K562 (cell line): ENCODE data around the gene GPR35. TPM values are rescaled to one million over a fixed set of nuclear protein-coding genes. Genes with fewer than 3 reads are reported as not detected.

Experiments
- ATAC-seq: fragments of 200-7000 bp; cut with Tn5 transposase; 3 replicates; pipeline ENCODE4 v1.9.1; 2020; ENCODE audit warnings: moderate library complexity
- BruUV-seq: library from RNA; stranded (reverse); fragments of 400-500 nt; replicated peaks from 2 replicates; lab custom pipeline; 2021; lab: Mats Ljungman, UMichigan
- CTCF ChIA-PET: fragments of 300-600 bp; formaldehyde crosslinking; extraction: SDS; loops from one replicate; lab custom pipeline; 2021; ENCODE audit warnings: low intra/inter-chr PET ratio; lab: Yijun Ruan, JAX
- POLR2A ChIA-PET: fragments of 300-600, 350-650 bp; sonication (Branson Sonifier 250); formaldehyde crosslinking; extraction: SDS; loops from one replicate; lab custom pipeline; 2021; ENCODE audit warnings: antibody characterized with exemption, inconsistent platforms; lab: Yijun Ruan, JAX
- DNase-seq, 4 experiments: peaks; one replicate each; pipeline versions ENCODE4 v3.0.0 to v3.0.0-alpha.2; 2011 to 2018; ENCODE audit warnings: low spot score in 3 of 4, mixed read lengths in 3 of 4; ENCODE audit errors: extremely low read depth in 1 of 4
- FAIRE-seq: peaks from 2 replicates; lab custom pipeline; 2011; peaks lifted over from hg19 to GRCh38; lab: Jason Lieb, UNC
- H2AFZ ChIP-seq: 2 replicates; pipeline ENCODE4 v1.6.0; 2011; ENCODE audit warnings: low read depth, low read length, control low read depth, inconsistent platforms
- H3K27ac ChIP-seq: fragments of 200-600 bp; 3 replicates; pipeline ENCODE4 v1.8.0; 2011; ENCODE audit warnings: low read depth, mild to moderate bottlenecking, control low read depth, inconsistent platforms, low read length, moderate library complexity, mixed read lengths; ENCODE audit errors: extremely low read depth
- H3K27me3 ChIP-seq, 2 experiments: fragments of 300-600 bp in 1 of 2; 2 replicates in 1 of 2; 3 replicates in 1 of 2; pipeline versions ENCODE4 v1.6.0 to v1.8.0; 2011; ENCODE audit warnings: inconsistent platforms in 2 of 2, low read length in 2 of 2, mild to moderate bottlenecking in 1 of 2, mixed read lengths in 1 of 2, moderate library complexity in 1 of 2; ENCODE audit not compliant: control insufficient read depth in 2 of 2, insufficient read depth in 2 of 2
- H3K36me3 ChIP-seq: fragments of 300-600 bp; 3 replicates; pipeline ENCODE4 v1.8.0; 2011; ENCODE audit warnings: mild to moderate bottlenecking, low read length, inconsistent platforms; ENCODE audit not compliant: control insufficient read depth, insufficient read depth
- H3K4me1 ChIP-seq, 2 experiments: fragments of 200-600 bp in 1 of 2; replicated peaks in 1 of 2; 2 replicates in 1 of 2; 3 replicates in 1 of 2; pipeline versions ENCODE4 v1.5.1 to v1.8.0; 2011; ENCODE audit warnings: inconsistent platforms in 2 of 2, low read length in 2 of 2, mild to moderate bottlenecking in 1 of 2, mixed read lengths in 1 of 2, moderate library complexity in 1 of 2; ENCODE audit not compliant: control insufficient read depth in 2 of 2, insufficient read depth in 2 of 2
- H3K4me2 ChIP-seq: 2 replicates; pipeline ENCODE4 v1.6.1; 2011; ENCODE audit warnings: low read length, control low read depth, inconsistent platforms, mixed read lengths; ENCODE audit not compliant: insufficient read depth
- H3K4me3 ChIP-seq: fragments of 200-600 bp; sonication (generic), shearing (Covaris generic); 2 replicates; pipeline ENCODE4 v1.5.1; 2016; ENCODE audit warnings: control low read depth, inconsistent platforms
- H3K79me2 ChIP-seq: fragments of 200-600 bp; 3 replicates; pipeline ENCODE4 v1.8.0; 2011; ENCODE audit warnings: low read length, inconsistent platforms; ENCODE audit not compliant: control insufficient read depth, insufficient read depth
- H3K9ac ChIP-seq, 2 experiments: 2 replicates each; pipeline versions ENCODE4 v1.6.0 to v1.6.1; 2011; ENCODE audit warnings: low read depth in 2 of 2, low read length in 2 of 2, control low read depth in 1 of 2, inconsistent platforms in 1 of 2, mild to moderate bottlenecking in 1 of 2, mixed read lengths in 1 of 2; ENCODE audit not compliant: insufficient read depth in 1 of 2
- H3K9me1 ChIP-seq: one replicate; pipeline ENCODE4 v1.6.0; 2011; ENCODE audit warnings: inconsistent platforms, mild to moderate bottlenecking, low read length, moderate library complexity; ENCODE audit not compliant: control insufficient read depth, insufficient read depth
- H3K9me3 ChIP-seq: replicated peaks from 2 replicates; pipeline ENCODE4 v1.5.1; 2011; ENCODE audit warnings: low read depth, low read length, inconsistent platforms; ENCODE audit not compliant: control insufficient read depth, insufficient read depth
- H4K20me1 ChIP-seq: replicated peaks from 2 replicates; pipeline ENCODE4 v1.6.1; 2011; ENCODE audit warnings: low read length, inconsistent platforms, mixed read lengths; ENCODE audit not compliant: control insufficient read depth, insufficient read depth
- DDX20 ChIP-seq: fragments of 450-650 bp; IDR thresholded peaks from 2 replicates; pipeline ENCODE4 v1.6.1; 2016; ENCODE audit warnings: missing genetic modification characterization, low read depth, mild to moderate bottlenecking, missing compliant biosample characterization, moderate library complexity
- ETV6 ChIP-seq, 3 experiments: fragments of 150-350 bp in 1 of 3; sonication (generic) in 1 of 3; formaldehyde crosslinking in 1 of 3; IDR thresholded peaks; 2 replicates each; pipeline versions ENCODE4 v1.6.1 to v1.8.0; 2014 to 2022; ENCODE audit warnings: borderline replicate concordance in 2 of 3, low read depth in 2 of 3, antibody characterized with exemption in 1 of 3, low read length in 1 of 3, mild to moderate bottlenecking in 1 of 3, missing genetic modification reagents in 1 of 3
- FOXP1 ChIP-seq: sonication (generic); formaldehyde crosslinking; IDR thresholded peaks from 2 replicates; pipeline ENCODE4 v1.8.0; 2022; ENCODE audit warnings: mild to moderate bottlenecking, missing genetic modification reagents
- HNRNPLL ChIP-seq: fragments of 200-400 bp; formaldehyde crosslinking; IDR thresholded peaks from 2 replicates; pipeline ENCODE4 v1.6.1; 2017; ENCODE audit warnings: low read length, low read depth, mild to moderate bottlenecking; ENCODE audit not compliant: poor library complexity, severe bottlenecking
- LCOR ChIP-seq: sonication (generic); formaldehyde crosslinking; IDR thresholded peaks from 2 replicates; pipeline ENCODE4 v1.8.0; 2022; ENCODE audit warnings: mild to moderate bottlenecking, missing genetic modification reagents
- RCOR1 ChIP-seq, 2 experiments: IDR thresholded peaks; 2 replicates each; pipeline ENCODE4 v1.6.1; 2012; ENCODE audit warnings: low read depth in 2 of 2, low read length in 2 of 2, borderline replicate concordance in 1 of 2, improper control_type of control experiment in 1 of 2
- SRF ChIP-seq, 2 experiments: fragments of 250-450, 450-650 bp in 1 of 2; sonication (Bioruptor Pico) in 1 of 2; sonication (generic) in 1 of 2; formaldehyde crosslinking; IDR thresholded peaks; 2 replicates each; pipeline versions ENCODE4 v1.5.0 to v1.5.1; 2020 to 2022; ENCODE audit warnings: mild to moderate bottlenecking in 1 of 2, missing genetic modification reagents in 1 of 2
- ZNF174 ChIP-seq: fragments of 250-450 bp; sonication (Bioruptor Pico); IDR thresholded peaks from 2 replicates; pipeline ENCODE4 v1.4.0; 2020; ENCODE audit warnings: mild to moderate bottlenecking
- WGBS: fragments of 100-300 bp; shearing (Covaris generic); methylation state at CpG from one replicate; pipeline ENCODE4 v1.1.6; 2016; ENCODE audit warnings: low coverage, mixed read lengths; ENCODE audit not compliant: insufficient coverage; ENCODE audit errors: missing lambda C conversion rate; 5-methylcytosine and 5-hydroxymethylcytosine counted together
- in situ Hi-C: fragments of 300-500 bp; cut with MboI; formaldehyde crosslinking; loops from 4 replicates; pipeline ENCODE4 v1.15.0; 2018; ENCODE audit warnings: inconsistent platforms, mixed read lengths
- intact Hi-C: fragments of 100-400 bp; cut with micrococcal nuclease; formaldehyde crosslinking; loops from 2 replicates; pipeline ENCODE4 v1.14.2; 2022
- polyA plus RNA-seq, 8 experiments: library from polyadenylated mRNA; depleted of rRNA in 4 of 8; stranded (reverse) in 5 of 8; unstranded in 3 of 8; fragments of >200 nt; fragmentation: Nextera tagmentation in 2 of 8; fragmentation: Illumina TruSeq in 1 of 8; extraction: Ambion mirVana in 2 of 8; extraction: Trizol in 1 of 8; gene quantifications; 2 replicates each; pipeline versions ENCODE4 v1.2.1 to v1.2.3, GENCODE V29; 2011 to 2014; ENCODE audit warnings: inconsistent platforms in 1 of 8, missing spikeins in 1 of 8
- total RNA-seq, 7 experiments: library from RNA; depleted of rRNA in 6 of 7; stranded (reverse); fragments of >200 nt in 6 of 7; fragmentation: Illumina TruSeq in 2 of 7; extraction: Trizol in 2 of 7; gene quantifications; 2 replicates each; pipeline versions ENCODE4 v1.2.1 to v1.2.3, GENCODE V29; 2011 to 2021; ENCODE audit warnings: low replicate concordance in 1 of 7

Gene GPR35
- total and polyA plus RNA-seq, 9 of the 15 experiments (the other 6 are each of a cell fraction or from before 2014, with no cell fraction given), result 0.04 to 0.50 (median 0.29) TPM; not detected in 3

GRCh38 chr2:240601831-240602160 lies 23.5 kb upstream of the GPR35 start:
- ChIA-PET POLR2A (no interaction called here), CTCF (no interaction called here)
- intact Hi-C loops (no loop called here), in situ Hi-C loops (no loop called here)
- DNase-seq, result no peak
- Histone ChIP-seq H3K4me2 (no peak overlapping the region), H3K27me3 (no peaks in the 10 kb centered on the region), H3K4me1 (peaks cover 4 to 29% of the 10 kb centered on the region in 2 experiments; a peak in 3 of 5 replicates), H2AFZ (no peak overlapping the region), H3K4me3 (no peak overlapping the region), H3K79me2 (no peaks in the 10 kb centered on the region), H3K27ac (no peak overlapping the region), H3K9me1 (no peaks in the 10 kb centered on the region), H3K9me3 (no peaks in the 10 kb centered on the region), H3K36me3 (no peaks in the 10 kb centered on the region), H3K9ac (no peak overlapping the region), H4K20me1 (no peaks in the 10 kb centered on the region)
- no peak for TF ChIP-seq LCOR
- TF ChIP-seq ETV6 (IDR thresholded peaks at IDR 0.05; ENCODE audit: borderline replicate concordance in 1 of 2, low read depth in 2 of 2, low read length in 1 of 2), result no peak
- no peak for TF ChIP-seq ETV6 (CRISPR knock-in tag; IDR thresholded peaks at IDR 0.05; ENCODE audit: borderline replicate concordance)
- TF ChIP-seq RCOR1 (IDR thresholded peaks at IDR 0.05; ENCODE audit: borderline replicate concordance in 1 of 2, low read depth in 2 of 2, low read length in 2 of 2), result no peak
- TF ChIP-seq DDX20 (tag), result no peak
- TF ChIP-seq ZNF174, result no peak
- TF ChIP-seq HNRNPLL, result no peak
- no peak for TF ChIP-seq FOXP1 (CRISPR knock-in tag)
- no peak for TF ChIP-seq SRF (CRISPR knock-in tag; IDR thresholded peaks at IDR 0.05)
- ATAC-seq, result no peak
- BruUV-seq, result no TSS peak
- FAIRE-seq, result no peak
- WGBS, result 85% methylated on average over 5 of the region's 11 CpGs
